ENCODE measurements around the gene PGC.

DNA sequence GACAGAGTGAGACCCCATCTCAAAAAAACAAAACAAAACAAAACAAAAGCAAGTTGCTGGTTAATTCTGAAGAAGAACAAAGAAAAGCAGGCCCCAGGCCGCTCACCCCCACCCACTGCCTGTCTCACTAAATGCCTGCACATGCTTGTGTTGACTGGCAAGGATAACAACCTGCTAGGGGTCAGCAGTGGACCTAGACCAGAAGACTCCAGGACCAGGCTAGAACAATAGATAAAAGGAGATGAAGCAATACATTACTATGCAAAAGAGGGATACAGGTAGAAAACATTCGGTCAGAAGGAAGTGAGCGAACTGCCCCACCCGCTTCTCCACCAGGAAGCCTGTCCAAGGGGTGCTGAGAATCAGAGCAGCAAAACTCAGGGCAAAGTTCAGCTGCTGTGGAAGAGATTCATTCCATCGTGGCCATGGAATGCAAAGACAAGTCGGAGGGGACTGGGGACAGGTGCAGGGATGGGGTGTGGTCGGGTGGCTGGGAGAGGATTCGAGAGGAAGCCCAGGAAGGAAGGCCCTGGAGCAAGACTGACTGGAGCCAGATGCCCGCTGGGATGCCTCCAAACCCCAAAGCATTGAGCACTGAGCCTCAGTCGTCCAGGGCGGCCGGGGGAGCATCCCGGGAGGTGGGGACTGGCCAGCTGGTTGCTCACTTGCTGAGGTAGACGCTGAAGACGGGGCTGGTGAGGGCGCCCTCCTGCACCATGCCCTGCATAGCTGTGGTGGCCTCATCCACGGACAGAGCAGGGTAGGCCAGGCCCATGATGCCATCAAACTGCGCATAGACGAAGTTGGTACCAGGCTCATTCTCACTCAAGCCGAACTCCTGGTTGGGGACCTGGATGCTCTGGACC lies 5.3 kb downstream of the PGC start:
- TF ChIP-seq, protein P1, sequence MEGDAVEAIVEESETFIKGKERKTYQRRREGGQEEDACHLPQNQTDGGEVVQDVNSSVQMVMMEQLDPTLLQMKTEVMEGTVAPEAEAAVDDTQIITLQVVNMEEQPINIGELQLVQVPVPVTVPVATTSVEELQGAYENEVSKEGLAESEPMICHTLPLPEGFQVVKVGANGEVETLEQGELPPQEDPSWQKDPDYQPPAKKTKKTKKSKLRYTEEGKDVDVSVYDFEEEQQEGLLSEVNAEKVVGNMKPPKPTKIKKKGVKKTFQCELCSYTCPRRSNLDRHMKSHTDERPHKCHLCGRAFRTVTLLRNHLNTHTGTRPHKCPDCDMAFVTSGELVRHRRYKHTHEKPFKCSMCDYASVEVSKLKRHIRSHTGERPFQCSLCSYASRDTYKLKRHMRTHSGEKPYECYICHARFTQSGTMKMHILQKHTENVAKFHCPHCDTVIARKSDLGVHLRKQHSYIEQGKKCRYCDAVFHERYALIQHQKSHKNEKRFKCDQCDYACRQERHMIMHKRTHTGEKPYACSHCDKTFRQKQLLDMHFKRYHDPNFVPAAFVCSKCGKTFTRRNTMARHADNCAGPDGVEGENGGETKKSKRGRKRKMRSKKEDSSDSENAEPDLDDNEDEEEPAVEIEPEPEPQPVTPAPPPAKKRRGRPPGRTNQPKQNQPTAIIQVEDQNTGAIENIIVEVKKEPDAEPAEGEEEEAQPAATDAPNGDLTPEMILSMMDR (conservative IDR thresholded peaks at IDR 0.05): no peak
- no peak for TF ChIP-seq ZFX (IDR thresholded peaks at IDR 0.05)
